Measurements from ENCODE around the gene MTIF3. TPM values are rescaled to one million over a fixed set of nuclear protein-coding genes. Genes with fewer than 3 reads are reported as not detected.

Gene MTIF3
- total RNA-seq, 1 donor from 2014 or later = 29.6 TPM

DNA sequence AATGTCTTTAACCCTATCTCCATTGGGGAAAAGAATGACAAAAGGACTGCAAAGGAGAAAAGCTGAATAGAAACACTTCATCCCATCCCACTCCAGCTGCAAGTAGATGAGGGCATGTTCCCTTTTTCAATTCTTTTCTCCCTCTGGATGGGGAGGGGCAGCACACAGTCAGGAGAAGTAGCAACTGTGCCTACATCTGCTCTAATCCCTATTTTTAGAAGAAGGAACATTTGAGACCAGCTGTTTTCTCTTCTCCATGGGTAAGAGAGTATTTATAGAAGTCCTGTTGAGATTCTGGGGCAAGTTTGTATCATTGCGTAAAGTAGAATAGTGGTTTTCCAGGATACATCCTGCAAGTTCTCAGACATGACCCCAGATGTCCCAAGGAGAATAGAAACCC is 35.2 kb downstream of the MTIF3 start:
- peaks cover 28% of the 10 kb centered on the region for H3K27me3 Mint-ChIP-seq (ENCODE audit: low read depth, unreplicated experiment)
- Histone ChIP-seq H3K9ac (ENCODE audit: low read length) (no peak overlapping the region), H3K4me1 (ENCODE audit: insufficient read depth, low read length) (no peaks in the 10 kb centered on the region), H3K27me3 (ENCODE audit: insufficient read depth, low read length) (peaks cover 4% of the 10 kb centered on the region), H3K79me2 (ENCODE audit: insufficient read depth, low read length) (no peaks in the 10 kb centered on the region), H3K36me3 (ENCODE audit: insufficient read depth, low read length) (no peaks in the 10 kb centered on the region), H2AFZ (ENCODE audit: low read depth, low read length) (no peak overlapping the region), H3K4me2 (ENCODE audit: low read length) (no peak overlapping the region), H4K20me1 (ENCODE audit: insufficient read depth, low read length) (no peaks in the 10 kb centered on the region), H3K27ac (ENCODE audit: low read depth, low read length) (no peak overlapping the region), H3K9me3 (ENCODE audit: insufficient read depth, low read depth, low read length) (no peaks in the 10 kb centered on the region), H3K4me3 (ENCODE audit: insufficient read depth, low read depth, low read length) (no peak overlapping the region)
- no peak overlapping the region for H3K27ac Mint-ChIP-seq (ENCODE audit: unreplicated experiment)
- H3K36me3 Mint-ChIP-seq (ENCODE audit: low read depth, unreplicated experiment) = no peaks in the 10 kb centered on the region
- FAIRE-seq (no peak), DNase-seq (ENCODE audit: low read depth) (no peak)
- TF ChIP-seq, protein P1, sequence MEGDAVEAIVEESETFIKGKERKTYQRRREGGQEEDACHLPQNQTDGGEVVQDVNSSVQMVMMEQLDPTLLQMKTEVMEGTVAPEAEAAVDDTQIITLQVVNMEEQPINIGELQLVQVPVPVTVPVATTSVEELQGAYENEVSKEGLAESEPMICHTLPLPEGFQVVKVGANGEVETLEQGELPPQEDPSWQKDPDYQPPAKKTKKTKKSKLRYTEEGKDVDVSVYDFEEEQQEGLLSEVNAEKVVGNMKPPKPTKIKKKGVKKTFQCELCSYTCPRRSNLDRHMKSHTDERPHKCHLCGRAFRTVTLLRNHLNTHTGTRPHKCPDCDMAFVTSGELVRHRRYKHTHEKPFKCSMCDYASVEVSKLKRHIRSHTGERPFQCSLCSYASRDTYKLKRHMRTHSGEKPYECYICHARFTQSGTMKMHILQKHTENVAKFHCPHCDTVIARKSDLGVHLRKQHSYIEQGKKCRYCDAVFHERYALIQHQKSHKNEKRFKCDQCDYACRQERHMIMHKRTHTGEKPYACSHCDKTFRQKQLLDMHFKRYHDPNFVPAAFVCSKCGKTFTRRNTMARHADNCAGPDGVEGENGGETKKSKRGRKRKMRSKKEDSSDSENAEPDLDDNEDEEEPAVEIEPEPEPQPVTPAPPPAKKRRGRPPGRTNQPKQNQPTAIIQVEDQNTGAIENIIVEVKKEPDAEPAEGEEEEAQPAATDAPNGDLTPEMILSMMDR (IDR thresholded peaks at IDR 0.05; ENCODE audit: insufficient read depth, low read depth, low read length) = no peak
- no peak for TF ChIP-seq EZH2 (IDR thresholded peaks at IDR 0.05; ENCODE audit: insufficient read depth, low read length)
- H3K4me3 Mint-ChIP-seq (ENCODE audit: unreplicated experiment) = no peak overlapping the region
- peaks cover 1% of the 10 kb centered on the region for H3K9me3 Mint-ChIP-seq (ENCODE audit: unreplicated experiment)
- peaks cover 5% of the 10 kb centered on the region for H3K4me1 Mint-ChIP-seq (ENCODE audit: low read depth, unreplicated experiment)

DNA sequence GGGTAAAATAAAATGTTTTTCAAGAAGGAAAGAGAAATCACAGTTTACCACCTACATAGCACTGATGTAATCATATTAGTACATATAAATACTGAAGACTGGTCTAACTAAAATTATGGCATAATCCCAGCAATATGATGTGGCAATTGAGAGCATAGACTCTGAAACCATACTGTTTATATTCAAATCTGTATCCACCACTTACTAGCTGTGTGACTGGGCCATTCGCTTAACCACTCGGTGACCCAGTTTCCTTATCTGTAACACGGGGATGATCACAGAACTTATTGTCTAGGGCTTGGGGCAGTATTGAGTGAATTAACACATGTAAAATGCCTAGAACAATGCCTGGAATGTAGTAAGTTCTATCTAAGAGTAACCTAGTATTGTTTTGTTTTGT is 39.0 kb downstream of the MTIF3 start:
- Histone ChIP-seq H3K27me3 (ENCODE audit: insufficient read depth, low read length) (peaks cover 10% of the 10 kb centered on the region), H3K27ac (ENCODE audit: low read depth, low read length) (no peak overlapping the region), H4K20me1 (ENCODE audit: insufficient read depth, low read length) (no peaks in the 10 kb centered on the region), H2AFZ (ENCODE audit: low read depth, low read length) (no peak overlapping the region), H3K79me2 (ENCODE audit: insufficient read depth, low read length) (no peaks in the 10 kb centered on the region), H3K4me2 (ENCODE audit: low read length) (no peak overlapping the region), H3K4me3 (ENCODE audit: insufficient read depth, low read depth, low read length) (no peak overlapping the region), H3K36me3 (ENCODE audit: insufficient read depth, low read length) (no peaks in the 10 kb centered on the region), H3K9ac (ENCODE audit: low read length) (no peak overlapping the region), H3K9me3 (ENCODE audit: insufficient read depth, low read depth, low read length) (no peaks in the 10 kb centered on the region), H3K4me1 (ENCODE audit: insufficient read depth, low read length) (no peaks in the 10 kb centered on the region)
- Mint-ChIP-seq H3K4me3 (ENCODE audit: unreplicated experiment) (no peak overlapping the region), H3K36me3 (ENCODE audit: low read depth, unreplicated experiment) (no peaks in the 10 kb centered on the region), H3K9me3 (ENCODE audit: unreplicated experiment) (no peaks in the 10 kb centered on the region), H3K4me1 (ENCODE audit: low read depth, unreplicated experiment) (no peaks in the 10 kb centered on the region), H3K27ac (ENCODE audit: unreplicated experiment) (no peak overlapping the region), H3K27me3 (ENCODE audit: low read depth, unreplicated experiment) (peaks cover 33% of the 10 kb centered on the region)
- TF ChIP-seq, protein P1 (IDR thresholded peaks at IDR 0.05; ENCODE audit: insufficient read depth, low read depth, low read length) = no peak
- TF ChIP-seq EZH2 (IDR thresholded peaks at IDR 0.05; ENCODE audit: insufficient read depth, low read length) = no peak
- FAIRE-seq (no peak), DNase-seq (ENCODE audit: low read depth) (no peak)

DNA sequence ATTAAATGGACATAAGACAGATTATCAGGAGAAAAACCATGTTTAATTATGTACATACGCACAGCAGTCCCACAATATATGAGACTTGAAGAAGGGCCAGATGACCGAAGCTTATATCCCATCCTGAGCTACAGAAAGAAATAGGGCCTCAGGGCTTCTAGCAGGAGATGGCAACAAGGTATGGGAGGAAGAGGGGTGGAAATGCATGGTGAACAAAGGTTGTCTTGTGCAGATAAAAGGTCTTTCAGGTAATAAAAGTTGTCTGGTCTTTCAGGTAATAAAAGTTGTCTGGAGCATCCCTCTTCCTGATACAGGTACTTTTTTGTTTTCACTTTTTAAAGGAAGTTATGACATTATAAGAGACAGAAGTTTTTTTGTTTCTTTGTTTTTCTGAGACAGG is 41.4 kb downstream of the MTIF3 start:
- Mint-ChIP-seq H3K27ac (ENCODE audit: unreplicated experiment) (no peak overlapping the region), H3K4me1 (ENCODE audit: low read depth, unreplicated experiment) (peaks cover 3% of the 10 kb centered on the region), H3K27me3 (ENCODE audit: low read depth, unreplicated experiment) (peaks cover 17% of the 10 kb centered on the region), H3K9me3 (ENCODE audit: unreplicated experiment) (no peaks in the 10 kb centered on the region), H3K36me3 (ENCODE audit: low read depth, unreplicated experiment) (no peaks in the 10 kb centered on the region), H3K4me3 (ENCODE audit: unreplicated experiment) (no peak overlapping the region)
- no peak for DNase-seq (ENCODE audit: low read depth)
- Histone ChIP-seq H3K36me3 (ENCODE audit: insufficient read depth, low read length) (no peaks in the 10 kb centered on the region), H4K20me1 (ENCODE audit: insufficient read depth, low read length) (no peaks in the 10 kb centered on the region), H2AFZ (ENCODE audit: low read depth, low read length) (no peak overlapping the region), H3K27ac (ENCODE audit: low read depth, low read length) (no peak overlapping the region), H3K9ac (ENCODE audit: low read length) (no peak overlapping the region), H3K4me1 (ENCODE audit: insufficient read depth, low read length) (no peaks in the 10 kb centered on the region), H3K4me2 (ENCODE audit: low read length) (no peak overlapping the region), H3K27me3 (ENCODE audit: insufficient read depth, low read length) (peaks cover 9% of the 10 kb centered on the region), H3K9me3 (ENCODE audit: insufficient read depth, low read depth, low read length) (no peaks in the 10 kb centered on the region), H3K79me2 (ENCODE audit: insufficient read depth, low read length) (no peaks in the 10 kb centered on the region), H3K4me3 (ENCODE audit: insufficient read depth, low read depth, low read length) (no peak overlapping the region)
- FAIRE-seq = no peak
- TF ChIP-seq, protein P1 (IDR thresholded peaks at IDR 0.05; ENCODE audit: insufficient read depth, low read depth, low read length) = no peak
- TF ChIP-seq EZH2 (IDR thresholded peaks at IDR 0.05; ENCODE audit: insufficient read depth, low read length) = no peak

All from astrocyte (in vitro differentiated cells and primary cell).